GM18867 (cell line): ENCODE results near the gene TAF11.
"Not testable (repeated sequence)": the region's sequence is repeated elsewhere in the genome, so short reads cannot be mapped to it uniquely, and the experiment has no call there.

Experiments
- ATAC-seq: cut with Tn5 transposase; IDR thresholded peaks from one replicate; pipeline ENCODE4 v1.9.1; 2021; ENCODE audit warnings: mild to moderate bottlenecking, moderate library complexity; ENCODE audit not compliant: unreplicated experiment

Gene TAF11

GRCh38 chr6:34867484-34867883 is 20.4 kb downstream of the TAF11 start:
- no peak for ATAC-seq

- ATAC-seq: no peak
These were observed 21.3 kb downstream of the TAF11 start for GRCh38 chr6:34866509-34866908.

GRCh38 chr6:34865107-34865506 is 22.7 kb downstream of the TAF11 start:
- ATAC-seq: no peak

GRCh38 chr6:34864007-34864406 is 23.8 kb downstream of the TAF11 start:
- no peak for ATAC-seq

- no peak for ATAC-seq
These were observed 27.1 kb downstream of the TAF11 start for GRCh38 chr6:34860776-34861175.

- no peak for ATAC-seq
These were observed 27.9 kb downstream of the TAF11 start for GRCh38 chr6:34859951-34860350.

GRCh38 chr6:34858681-34859080 is 29.2 kb downstream of the TAF11 start:
- ATAC-seq: no peak

GRCh38 chr6:34855463-34855862 is 32.4 kb downstream of the TAF11 start:
- ATAC-seq: no peak

GRCh38 chr6:34852406-34853085 is 35.3 kb downstream of the TAF11 start:
- ATAC-seq: no peak

- no peak for ATAC-seq
These were observed 36.5 kb downstream of the TAF11 start for GRCh38 chr6:34851361-34851760.

GRCh38 chr6:34849066-34849465 is 38.8 kb downstream of the TAF11 start:
- not testable (repeated sequence) for ATAC-seq

- ATAC-seq: no peak
These were observed 48.0 kb downstream of the TAF11 start for GRCh38 chr6:34839666-34840352.

- no peak for ATAC-seq
These were observed 50.3 kb downstream of the TAF11 start for GRCh38 chr6:34837528-34837927.

GRCh38 chr6:34836451-34836850 is 51.4 kb downstream of the TAF11 start:
- no peak for ATAC-seq

- ATAC-seq: no peak
These were observed 51.8 kb downstream of the TAF11 start for GRCh38 chr6:34836008-34836407.

GRCh38 chr6:34834789-34835518 is 52.9 kb downstream of the TAF11 start:
- no peak for ATAC-seq

GRCh38 chr6:34832942-34833341 is 54.9 kb downstream of the TAF11 start:
- ATAC-seq: no peak

- no peak for ATAC-seq
These were observed 58.7 kb downstream of the TAF11 start for GRCh38 chr6:34829137-34829536.
